H1 (cell line): ENCODE measurements around the gene CHRM1. TPM values are rescaled to one million over a fixed set of nuclear protein-coding genes. Genes with fewer than 3 reads are reported as not detected.

Experiments
- ASH2L ChIP-seq: fragments of 200-600, 300-600 bp; sonication (generic); IDR thresholded peaks from one replicate; pipeline ENCODE4 v1.7.1; 2017; ENCODE audit warnings: low read length
- CHD7 ChIP-seq: fragments of 300-600 bp; sonication (generic); IDR thresholded peaks from 2 replicates; pipeline ENCODE4 v1.7.1; 2012; ENCODE audit warnings: low read length, moderate library complexity, mild to moderate bottlenecking, inconsistent platforms; ENCODE audit not compliant: insufficient replicate concordance
- EGR1 ChIP-seq: IDR thresholded peaks from 2 replicates; pipeline ENCODE4 v1.6.1; 2011; ENCODE audit warnings: low read depth, low read length, borderline replicate concordance
- EZH2 ChIP-seq: fragments of 200-600 bp; sonication (generic); IDR thresholded peaks from 2 replicates; pipeline ENCODE4 v1.7.1; 2012; ENCODE audit warnings: low read depth, mild to moderate bottlenecking, moderate library complexity, low read length, inconsistent platforms; ENCODE audit not compliant: severe bottlenecking
- GABPA ChIP-seq: IDR thresholded peaks from 2 replicates; pipeline ENCODE4 v1.6.1; 2011; ENCODE audit warnings: mild to moderate bottlenecking, low read length, moderate library complexity, borderline replicate concordance; ENCODE audit not compliant: insufficient read depth
- NANOG ChIP-seq: IDR thresholded peaks from 2 replicates; pipeline ENCODE4 v1.6.1; 2011; ENCODE audit warnings: low read length, low read depth, mild to moderate bottlenecking, inconsistent platforms; ENCODE audit not compliant: insufficient read depth, poor library complexity, severe bottlenecking
- RFX5 ChIP-seq: IDR thresholded peaks from 2 replicates; pipeline ENCODE4 v1.6.1; 2011; ENCODE audit warnings: low read depth, low read length, improper control_type of control experiment, borderline replicate concordance
- SIX5 ChIP-seq: IDR thresholded peaks from 2 replicates; pipeline ENCODE4 v1.6.1; 2011; ENCODE audit warnings: mild to moderate bottlenecking, low read depth, low read length
- polyA plus RNA-seq, 7 experiments: library from polyadenylated mRNA; depleted of rRNA in 3 of 7; stranded (reverse) in 5 of 7; unstranded in 2 of 7; fragments of >200 nt in 5 of 7; fragments of 200-250 nt in 2 of 7; gene quantifications; 1 replicate in 5 of 7; 2 replicates in 1 of 7; 4 replicates in 1 of 7; pipeline versions ENCODE4 v1.2.1 to v1.2.3, GENCODE V29; 2011 to 2013; ENCODE audit warnings: missing spikeins in 2 of 7, mixed read lengths in 2 of 7
- total RNA-seq: library from RNA; stranded (reverse); fragmentation: NEBNext Ultra II Directional; extraction: Animal tissue kit (Norgen Biotek cat#: 25700); gene quantifications from 2 replicates; pipeline ENCODE4 v1.2.1, GENCODE V29; 2021

CHRM1 gene
- total and polyA plus RNA-seq, 2 of the 8 experiments (the other 6 are each of a cell fraction or from before 2014, with no cell fraction given) = 0.08 TPM; not detected in 1

- TF ChIP-seq CHD7 = no peak
- no peak for TF ChIP-seq NANOG
- TF ChIP-seq SIX5 = no peak
- TF ChIP-seq RFX5 = no peak
- TF ChIP-seq ASH2L = peak; percentile 75
- TF ChIP-seq GABPA = no peak; the same call in 1 of the 2 replicates
- TF ChIP-seq EZH2 = peak; percentile 87
- no peak for TF ChIP-seq EGR1
Observed at GRCh38 chr11:62925745-62926679, 4.8 kb upstream of the CHRM1 start (continued).
